Globus pallidus (tissue), 1 donor: Measurements from ENCODE around the gene SPATA33.
A peak's percentile ranks its signal among the peaks of the same experiment; 100 is the strongest.

ENCODE experiments used
- DNase-seq: peaks from one replicate; pipeline ENCODE4 v3.0.0-alpha.2; 2015; ENCODE audit warnings: low spot score

Gene SPATA33

DNA sequence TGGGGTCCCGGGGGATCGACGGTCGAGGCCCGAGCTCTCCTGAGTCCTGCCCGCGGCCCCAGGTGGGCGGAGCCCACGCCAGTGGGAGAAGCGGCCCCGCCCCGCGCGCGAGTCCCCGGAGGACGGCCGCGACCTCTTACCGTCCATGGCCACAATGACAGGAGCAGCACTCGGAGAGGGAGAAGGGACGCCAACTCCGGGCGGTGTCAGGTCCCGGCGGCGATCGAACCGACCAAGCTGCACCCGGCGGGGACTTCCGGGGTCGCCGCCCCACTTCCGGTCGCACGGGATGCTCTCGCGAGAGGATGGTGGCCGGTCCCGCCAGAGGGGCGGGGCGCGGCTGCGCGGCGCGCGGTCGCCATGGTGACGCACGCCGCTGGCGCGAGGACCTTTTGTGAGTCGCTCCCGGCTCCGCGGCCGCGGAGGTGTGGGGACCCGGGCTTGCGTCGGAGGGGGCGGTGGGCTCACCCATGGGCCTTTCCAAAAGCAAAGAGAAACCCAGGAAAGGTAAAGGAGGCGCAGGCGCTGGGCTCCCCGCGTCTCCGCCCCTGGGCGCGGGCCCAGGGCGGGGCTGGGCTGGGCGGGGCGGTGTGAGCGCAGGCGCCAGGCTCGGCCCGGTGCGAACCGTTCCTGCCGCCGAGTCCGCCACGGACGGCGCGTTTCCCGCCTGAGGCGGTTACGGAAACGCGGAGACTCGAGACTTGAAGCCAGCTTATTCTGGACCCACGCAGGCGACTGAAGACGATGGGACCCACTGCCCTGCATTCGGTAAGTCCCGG is at the start of gene SPATA33, which contains the start of gene CHMP1A:
Gene SPATA33 (plus strand): TSS at position 395 of the 779 bp plus-strand sequence. CDS start 76 bp downstream, at position 471.
Gene CHMP1A (minus strand): TSS at position 267 of the 779 bp plus-strand sequence. CDS start 120 bp downstream, at position 147.
- DNase-seq = peak; percentile 76

DNA sequence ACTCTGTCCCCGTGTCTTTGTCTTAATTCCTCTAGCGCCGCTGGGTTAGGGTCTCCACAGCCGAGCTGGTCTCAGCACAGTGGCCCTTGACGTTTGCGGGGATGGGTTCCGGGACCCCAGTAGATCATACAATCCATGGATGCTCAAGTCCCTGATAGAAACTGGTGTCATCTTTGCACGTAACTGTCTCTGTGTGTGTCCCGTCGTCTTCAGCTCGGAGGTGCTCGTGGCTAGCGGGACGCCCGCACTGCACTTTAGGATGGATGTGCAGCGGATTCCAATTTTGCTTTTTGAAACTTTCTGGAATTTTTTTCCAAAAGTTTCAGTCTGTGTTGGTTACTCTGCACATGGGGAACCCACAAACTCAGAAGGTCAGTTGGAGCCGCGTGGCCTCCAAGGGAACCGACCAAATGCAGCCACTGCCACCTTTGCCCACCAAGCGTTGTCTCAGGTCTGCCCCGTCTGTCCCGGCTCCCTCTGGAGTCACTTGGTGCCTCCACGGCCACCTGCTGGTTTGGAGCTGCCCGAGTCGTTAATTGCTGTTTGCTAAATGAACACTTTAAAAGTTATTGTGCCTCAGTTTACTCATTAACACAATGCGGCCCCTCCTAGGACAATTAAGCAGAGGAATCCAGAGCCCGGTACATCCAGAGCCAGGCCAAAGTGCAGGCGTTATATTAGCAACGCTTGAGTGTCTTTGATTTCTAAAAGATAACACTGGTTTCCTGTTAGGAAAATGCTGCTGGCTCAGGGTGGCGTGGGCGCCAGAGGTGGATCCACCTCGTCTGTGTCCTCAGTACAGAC is 49.5 kb upstream of the SPATA33 start:
- no peak for DNase-seq

DNA sequence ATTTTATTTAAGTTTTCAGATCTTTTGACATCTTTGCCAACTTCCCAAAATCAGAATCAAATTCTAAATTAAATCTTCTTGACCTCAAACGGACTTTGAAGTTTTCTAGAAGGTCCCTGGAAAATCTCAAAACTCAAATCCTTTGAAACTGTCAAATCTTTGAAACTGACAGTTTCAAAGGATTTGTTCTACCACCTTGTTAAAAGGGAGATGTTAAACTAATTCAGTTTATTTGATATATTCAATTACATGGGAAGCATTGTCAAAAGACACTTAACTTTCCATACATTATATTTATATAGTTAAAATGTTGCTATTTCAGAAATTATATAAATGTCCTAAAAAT is 47.6 kb upstream of the SPATA33 start:
- DNase-seq = no peak

GRCh38 chr16:89612415-89613166 is 45.0 kb upstream of the SPATA33 start:
- no peak for DNase-seq

- no peak for DNase-seq
Measured at GRCh38 chr16:89613231-89613953, 44.2 kb upstream of the SPATA33 start, which contains the start of gene DPEP1. Gene DPEP1, plus strand, starts transcription at chr16:89613642. Its CDS starts 16,769 bp downstream, at chr16:89630411.

DNA sequence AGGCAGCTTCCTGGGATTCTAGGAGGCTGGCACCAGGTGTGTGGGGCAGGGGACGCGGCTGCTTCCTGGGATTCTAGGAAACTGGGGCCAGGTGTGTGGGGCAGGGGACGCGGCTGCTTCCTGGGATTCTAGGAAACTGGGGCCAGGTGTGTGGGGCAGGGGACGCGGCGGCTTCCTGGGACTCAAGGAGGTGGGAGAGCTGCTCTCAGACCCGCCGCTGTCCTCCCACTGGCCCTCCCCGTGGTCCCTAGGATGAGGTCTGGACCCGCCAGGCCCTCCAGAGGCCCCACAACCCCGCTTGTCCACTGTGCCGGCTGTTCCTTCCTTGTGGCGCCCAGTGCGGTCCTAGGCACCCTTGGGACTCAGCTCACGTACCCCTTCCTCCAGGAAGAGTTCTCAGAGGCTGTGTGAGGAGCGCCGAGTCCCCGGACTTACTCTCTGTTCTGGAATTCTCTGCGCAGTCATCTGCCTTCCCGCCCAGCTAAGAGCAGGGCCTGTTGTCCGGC is 43.6 kb upstream of the SPATA33 start:
- DNase-seq = no peak

- DNase-seq = no peak
Measured at GRCh38 chr16:89615176-89615575, 42.5 kb upstream of the SPATA33 start.

- no peak for DNase-seq
Measured at GRCh38 chr16:89615596-89616090, 42.0 kb upstream of the SPATA33 start.

DNA sequence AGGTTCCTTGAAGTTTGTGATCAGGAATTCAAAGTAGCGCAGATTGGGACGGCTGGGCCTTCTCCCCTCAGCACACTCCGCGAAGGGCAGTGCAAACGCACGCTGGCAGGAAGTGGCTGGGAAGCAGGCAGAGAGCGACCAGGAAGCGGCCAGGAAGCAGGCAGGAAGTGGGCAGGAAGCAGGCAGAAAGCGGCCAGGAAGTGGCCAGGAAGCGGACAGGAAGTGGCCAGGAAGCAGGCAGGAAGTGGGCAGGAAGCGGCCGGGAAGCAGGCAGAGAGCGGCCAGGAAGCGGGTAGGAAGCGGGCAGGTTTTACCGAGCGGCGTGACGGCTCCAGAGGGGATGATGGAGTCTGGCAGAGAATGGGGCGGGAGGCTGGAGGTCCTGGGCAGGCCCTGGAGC is 41.0 kb upstream of the SPATA33 start:
- no peak for DNase-seq

DNA sequence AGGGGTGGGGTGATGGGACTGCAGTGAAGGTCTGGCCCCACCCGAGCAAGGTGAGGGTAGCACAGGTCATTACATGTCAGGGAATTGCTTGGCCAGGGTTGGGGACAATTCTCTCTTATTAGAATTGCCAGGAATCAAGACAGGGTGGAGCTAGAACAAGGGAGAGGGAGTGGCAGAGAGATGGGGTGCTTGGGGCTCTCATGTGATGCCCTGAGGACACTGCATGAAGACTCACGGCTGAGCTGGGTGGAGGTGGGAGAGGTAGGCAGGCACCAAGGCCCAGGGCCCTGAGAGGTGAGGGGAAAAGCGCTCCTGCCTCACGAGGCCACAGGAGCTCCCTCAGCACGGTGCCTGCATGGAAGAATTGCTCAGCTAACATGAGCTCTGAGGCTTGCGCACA is 40.6 kb upstream of the SPATA33 start:
- no peak for DNase-seq

GRCh38 chr16:89618109-89618998 is 39.3 kb upstream of the SPATA33 start:
- no peak for DNase-seq

DNA sequence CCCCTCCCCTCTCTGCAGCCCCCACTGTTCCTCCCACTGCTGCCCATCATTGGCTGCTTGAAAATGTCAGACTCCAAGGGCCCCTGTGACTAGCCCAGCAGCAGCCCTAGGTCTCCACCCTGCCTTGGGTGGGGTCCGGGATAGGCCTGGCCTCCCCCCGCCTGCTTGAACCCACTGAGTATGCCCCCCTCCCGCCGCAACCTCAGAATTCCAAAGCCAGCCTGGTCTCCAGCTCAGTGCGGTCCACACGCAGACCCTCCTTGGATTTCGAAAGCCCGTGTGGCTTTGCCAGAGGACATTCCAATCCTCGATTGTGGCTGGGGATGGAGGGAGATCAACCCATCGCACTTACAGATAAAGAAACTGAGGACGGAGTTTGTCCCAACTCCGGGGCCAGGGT is 37.8 kb upstream of the SPATA33 start:
- DNase-seq = no peak

- no peak for DNase-seq
Measured at GRCh38 chr16:89620406-89620841, 37.2 kb upstream of the SPATA33 start.

DNA sequence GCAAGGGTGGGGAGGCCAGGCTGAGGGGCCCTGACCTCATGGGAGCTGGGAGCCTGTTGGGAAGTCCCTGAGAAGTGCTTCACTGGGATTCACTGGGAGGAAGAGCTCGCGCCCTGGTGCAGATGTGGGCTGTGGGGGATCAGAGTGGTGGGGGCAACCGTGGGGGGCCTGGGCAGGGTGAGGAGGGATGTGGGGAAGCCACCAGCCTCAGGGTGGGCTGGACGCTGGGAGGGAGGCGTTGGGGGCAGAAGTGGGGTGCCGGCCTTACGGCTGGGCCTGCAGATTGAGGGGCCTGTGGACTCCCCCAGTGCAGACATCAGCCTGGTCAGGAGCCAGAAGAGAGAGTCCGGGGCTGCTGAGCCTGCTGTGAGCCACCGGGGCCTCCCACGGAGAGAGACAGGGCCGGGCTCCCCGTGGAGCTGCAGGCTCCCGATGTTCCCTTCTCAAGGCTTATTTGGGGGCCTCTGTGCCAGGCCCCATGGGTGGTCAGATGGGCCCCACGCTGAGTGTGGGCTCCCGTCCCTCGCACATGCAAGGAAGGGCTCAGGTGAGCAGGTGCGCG is 36.4 kb upstream of the SPATA33 start:
- DNase-seq = no peak

- DNase-seq = no peak
Measured at GRCh38 chr16:89621698-89622409, 35.8 kb upstream of the SPATA33 start.

GRCh38 chr16:89623511-89624261 is 34.0 kb upstream of the SPATA33 start:
- no peak for DNase-seq

GRCh38 chr16:89624777-89625761 is 32.6 kb upstream of the SPATA33 start:
- no peak for DNase-seq
